HUES64 (cell line): ENCODE measurements around the gene TMEM240.

ENCODE experiments used
- H3K27ac ChIP-seq: 2 replicates; pipeline ENCODE4 v1.7.0; 2013; ENCODE audit warnings: low read depth, low read length, inconsistent platforms
- H3K27me3 ChIP-seq: 2 replicates; pipeline ENCODE4 v1.6.1; 2013; ENCODE audit warnings: mild to moderate bottlenecking, low read length; ENCODE audit not compliant: insufficient read depth
- H3K36me3 ChIP-seq: 2 replicates; pipeline ENCODE4 v1.6.1; 2013; ENCODE audit warnings: mild to moderate bottlenecking, low read length; ENCODE audit not compliant: insufficient read depth
- H3K4me1 ChIP-seq: 2 replicates; pipeline ENCODE4 v1.6.1; 2013; ENCODE audit warnings: mild to moderate bottlenecking, low read length, moderate library complexity; ENCODE audit not compliant: insufficient read depth
- H3K4me3 ChIP-seq: 2 replicates; pipeline ENCODE4 v1.5.1; 2013; ENCODE audit warnings: mild to moderate bottlenecking, low read length, moderate library complexity
- H3K9ac ChIP-seq: 2 replicates; pipeline ENCODE4 v1.6.1; 2013; ENCODE audit warnings: mild to moderate bottlenecking, low read depth, low read length
- H3K9me3 ChIP-seq: 2 replicates; pipeline ENCODE4 v1.6.1; 2013; ENCODE audit warnings: low read depth, low read length; ENCODE audit not compliant: insufficient read depth
- WGBS: fragments of 150-250, 120-280 bp; methylation state at CpG from one replicate; pipeline ENCODE4 v1.1.7; 2013; ENCODE audit warnings: missing lambda C conversion rate; 5-methylcytosine and 5-hydroxymethylcytosine counted together

The TMEM240 gene

DNA sequence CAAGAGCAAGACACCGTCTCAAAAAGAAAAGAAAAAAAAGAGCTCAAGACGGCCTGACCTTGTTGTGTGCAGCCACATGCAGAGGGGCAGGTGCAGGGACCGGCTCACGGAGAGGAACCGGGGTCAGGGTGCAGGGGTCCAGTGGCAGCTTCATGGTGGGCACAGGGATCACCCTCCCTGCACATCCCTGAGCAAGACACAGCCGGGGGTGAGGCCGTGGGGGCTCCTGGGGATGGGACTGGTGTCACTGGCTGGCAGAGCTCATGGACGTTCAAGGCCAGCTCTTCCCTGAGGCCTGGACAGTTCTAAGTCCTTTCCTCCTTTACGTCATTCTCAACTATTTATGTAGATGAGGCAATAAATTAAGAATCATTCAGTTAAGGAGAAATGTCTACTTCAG is 6.6 kb upstream of the TMEM240 start:
- Histone ChIP-seq H3K4me3 (no peak overlapping the region), H3K27ac (no peak overlapping the region), H3K36me3 (peaks cover 30% of the 10 kb centered on the region), H3K4me1 (no peaks in the 10 kb centered on the region), H3K9me3 (no peaks in the 10 kb centered on the region), H3K27me3 (no peaks in the 10 kb centered on the region), H3K9ac (no peak overlapping the region)
- WGBS: 95% methylated on average over 8 of the region's 9 CpGs

- Histone ChIP-seq H3K4me1 (no peaks in the 10 kb centered on the region), H3K4me3 (no peak overlapping the region), H3K27me3 (no peaks in the 10 kb centered on the region), H3K27ac (no peak overlapping the region), H3K9me3 (no peaks in the 10 kb centered on the region), H3K36me3 (peaks cover 38% of the 10 kb centered on the region), H3K9ac (no peak overlapping the region)
- WGBS: 97% methylated on average over 23 of the region's 23 CpGs
These were observed 5.7 kb upstream of the TMEM240 start for GRCh38 chr1:1545946-1546737.

- no peak overlapping the region for H3K27ac ChIP-seq
- H3K9ac ChIP-seq: no peak overlapping the region
- no peaks in the 10 kb centered on the region for H3K27me3 ChIP-seq
- no peaks in the 10 kb centered on the region for H3K4me1 ChIP-seq
- H3K36me3 ChIP-seq: peaks cover 38% of the 10 kb centered on the region
- WGBS: 96% methylated on average over 10 of the region's 10 CpGs
- H3K4me3 ChIP-seq: no peak overlapping the region
- H3K9me3 ChIP-seq: no peaks in the 10 kb centered on the region
These were observed 4.1 kb upstream of the TMEM240 start for GRCh38 chr1:1544544-1544943.

- H3K27ac ChIP-seq: no peak overlapping the region
- H3K4me1 ChIP-seq: no peaks in the 10 kb centered on the region
- H3K9ac ChIP-seq: no peak overlapping the region
- WGBS: 88% methylated on average over 19 of the region's 19 CpGs
- no peaks in the 10 kb centered on the region for H3K27me3 ChIP-seq
- H3K4me3 ChIP-seq: no peak overlapping the region
- H3K9me3 ChIP-seq: no peaks in the 10 kb centered on the region
- peaks cover 35% of the 10 kb centered on the region for H3K36me3 ChIP-seq
These were observed 3.3 kb upstream of the TMEM240 start for GRCh38 chr1:1543706-1544099.

DNA sequence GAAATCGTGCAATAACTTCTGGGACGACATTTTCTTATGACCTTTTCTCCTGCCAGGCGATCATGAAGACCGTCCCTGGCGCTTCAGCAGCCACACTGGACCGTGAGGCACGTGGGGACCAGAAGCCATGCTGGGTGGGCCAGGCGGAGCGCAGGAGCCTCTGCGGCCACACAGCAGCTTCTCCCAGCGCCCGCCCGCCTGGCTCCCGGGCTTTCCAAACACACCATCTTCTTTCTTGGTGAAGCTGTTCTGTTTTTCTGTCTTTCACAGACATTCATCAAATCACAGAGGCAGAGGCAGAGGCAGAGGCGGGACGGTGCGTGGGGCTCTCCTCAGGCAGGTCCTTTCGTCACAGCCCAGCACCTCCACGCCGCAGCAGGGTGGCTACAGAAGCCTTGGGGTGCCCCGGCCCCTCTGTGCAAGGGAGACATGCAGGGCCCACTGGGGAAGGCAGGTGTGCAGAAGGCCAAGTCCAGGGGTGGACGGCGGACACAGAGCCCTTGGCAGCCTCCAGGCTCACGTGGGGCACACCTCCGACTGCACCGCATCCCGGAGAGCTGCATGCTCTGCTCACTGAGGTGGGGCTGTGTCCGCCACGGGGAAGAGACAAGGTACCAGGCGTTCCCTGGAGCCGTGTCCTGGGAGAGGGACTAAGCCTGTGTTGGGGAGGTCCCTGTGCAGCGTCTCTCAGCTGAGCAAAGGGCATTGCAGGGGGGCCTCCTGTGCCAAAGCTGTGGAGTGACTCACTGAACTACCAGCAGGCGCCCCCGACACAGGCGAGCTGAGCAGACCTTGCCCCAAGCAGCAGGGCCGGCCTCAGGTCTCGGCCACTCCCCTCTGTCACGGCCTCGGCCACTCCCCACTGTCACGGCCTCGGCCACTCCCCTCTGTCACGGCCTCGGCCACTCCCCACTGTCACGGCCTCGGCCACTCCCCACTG is 2.6 kb upstream of the TMEM240 start:
- 91% methylated on average over 45 of the region's 45 CpGs for WGBS
- Histone ChIP-seq H3K27me3 (no peaks in the 10 kb centered on the region), H3K27ac (no peak overlapping the region), H3K4me3 (no peak overlapping the region), H3K9ac (no peak overlapping the region), H3K4me1 (no peaks in the 10 kb centered on the region), H3K9me3 (no peaks in the 10 kb centered on the region), H3K36me3 (peaks cover 35% of the 10 kb centered on the region)

GRCh38 chr1:1541956-1542765 is 1.7 kb upstream of the TMEM240 start:
- WGBS: 94% methylated on average over 37 of the region's 37 CpGs
- Histone ChIP-seq H3K27me3 (no peaks in the 10 kb centered on the region), H3K9me3 (no peaks in the 10 kb centered on the region)

GRCh38 chr1:1540818-1541628 is 599 bp upstream of the TMEM240 start:
- H3K27ac ChIP-seq: peak overlapping the region; percentile 53; the same call in 1 of the 2 replicates
- H3K9ac ChIP-seq: peak overlapping the region; percentile 57
- peak overlapping the region; percentile 49 for H3K4me3 ChIP-seq
- H3K4me1 ChIP-seq: no peaks in the 10 kb centered on the region
- H3K9me3 ChIP-seq: no peaks in the 10 kb centered on the region
- 53% methylated on average over 53 of the region's 53 CpGs for WGBS
- H3K36me3 ChIP-seq: peaks cover 35% of the 10 kb centered on the region
- H3K27me3 ChIP-seq: no peaks in the 10 kb centered on the region

More at GRCh38 chr1:1541956-1542765, 1.7 kb upstream of the TMEM240 start:
- Histone ChIP-seq H3K4me1 (no peaks in the 10 kb centered on the region), H3K4me3 (no peak overlapping the region), H3K9ac (no peak overlapping the region), H3K27ac (no peak overlapping the region), H3K36me3 (peaks cover 37% of the 10 kb centered on the region)

GRCh38 chr1:1539310-1540089 is 924 bp downstream of the TMEM240 start:
- Histone ChIP-seq H3K9me3 (no peaks in the 10 kb centered on the region), H3K36me3 (peaks cover 30% of the 10 kb centered on the region), H3K27me3 (no peaks in the 10 kb centered on the region), H3K9ac (peak overlapping the region; percentile 73), H3K27ac (no peak overlapping the region), H3K4me1 (no peaks in the 10 kb centered on the region), H3K4me3 (peak overlapping the region; percentile 71)
- WGBS: 9% methylated on average over 66 of the region's 66 CpGs

GRCh38 chr1:1538989-1539309 is 1.5 kb downstream of the TMEM240 start:
- Histone ChIP-seq H3K4me3 (peak overlapping the region; percentile 71), H3K9ac (0 out of 2 replicates have a peak overlapping the region, but pooled peaks have one; percentile 73), H3K9me3 (no peaks in the 10 kb centered on the region), H3K4me1 (no peaks in the 10 kb centered on the region), H3K27ac (no peak overlapping the region), H3K36me3 (peaks cover 28% of the 10 kb centered on the region), H3K27me3 (no peaks in the 10 kb centered on the region)
- 89% methylated on average over 18 of the region's 18 CpGs for WGBS

GRCh38 chr1:1538334-1538733 is 2.1 kb downstream of the TMEM240 start:
- peaks cover 24% of the 10 kb centered on the region for H3K36me3 ChIP-seq
- no peak overlapping the region for H3K4me3 ChIP-seq
- H3K9ac ChIP-seq: no peak overlapping the region
- H3K27me3 ChIP-seq: no peaks in the 10 kb centered on the region
- H3K27ac ChIP-seq: no peak overlapping the region
- H3K4me1 ChIP-seq: no peaks in the 10 kb centered on the region
- WGBS: 93% methylated on average over 23 of the region's 23 CpGs
- H3K9me3 ChIP-seq: no peaks in the 10 kb centered on the region
